HG03565 (cell line): ENCODE data around the gene RNF146.
"Not testable (repeated sequence)": the region's sequence is repeated elsewhere in the genome, so short reads cannot be mapped to it uniquely, and the experiment has no call there.

Experiments
- ATAC-seq: cut with Tn5 transposase; IDR thresholded peaks from one replicate; pipeline ENCODE4 v1.9.1; 2021; ENCODE audit warnings: mild to moderate bottlenecking, moderate library complexity; ENCODE audit not compliant: unreplicated experiment

RNF146 gene

DNA sequence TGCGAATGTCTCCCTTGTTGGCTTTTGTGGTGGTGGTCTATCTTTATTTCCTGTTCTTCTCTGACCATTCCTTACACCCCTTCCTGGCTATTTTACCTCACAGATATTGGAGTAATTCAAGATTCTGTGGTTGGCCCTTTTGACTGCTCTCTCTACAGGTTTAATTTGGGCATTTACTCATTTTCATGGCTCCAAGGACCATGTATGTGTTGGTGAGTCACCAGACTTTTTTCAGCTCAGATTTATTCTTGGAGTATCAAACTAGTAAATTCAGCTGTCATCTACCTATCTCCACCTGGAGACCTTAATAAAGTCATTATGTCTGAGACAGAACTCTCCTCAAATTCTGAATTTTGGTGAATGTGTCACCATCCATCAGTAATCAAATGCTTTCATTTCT is 15.5 kb downstream of the RNF146 start:
- ATAC-seq: no peak

DNA sequence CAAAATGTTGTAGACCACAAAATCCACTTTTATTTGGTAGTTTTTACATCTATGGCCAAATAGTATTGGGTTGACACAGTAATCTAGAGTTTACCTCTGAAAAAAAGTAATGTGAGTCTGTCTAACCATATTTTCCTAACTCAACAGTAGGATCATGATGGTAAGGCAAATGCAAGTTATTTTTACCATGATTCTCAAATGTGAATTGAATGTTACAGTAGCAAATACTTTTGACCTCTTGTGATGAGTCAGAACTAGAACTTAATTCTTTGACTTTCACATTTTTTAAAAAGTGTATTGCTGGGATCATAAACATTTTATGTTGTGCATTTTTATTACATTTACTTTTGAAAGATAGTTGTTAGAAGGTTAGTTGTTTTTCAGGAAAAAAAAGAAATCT is 22.0 kb downstream of the RNF146 start:
- ATAC-seq: no peak

DNA sequence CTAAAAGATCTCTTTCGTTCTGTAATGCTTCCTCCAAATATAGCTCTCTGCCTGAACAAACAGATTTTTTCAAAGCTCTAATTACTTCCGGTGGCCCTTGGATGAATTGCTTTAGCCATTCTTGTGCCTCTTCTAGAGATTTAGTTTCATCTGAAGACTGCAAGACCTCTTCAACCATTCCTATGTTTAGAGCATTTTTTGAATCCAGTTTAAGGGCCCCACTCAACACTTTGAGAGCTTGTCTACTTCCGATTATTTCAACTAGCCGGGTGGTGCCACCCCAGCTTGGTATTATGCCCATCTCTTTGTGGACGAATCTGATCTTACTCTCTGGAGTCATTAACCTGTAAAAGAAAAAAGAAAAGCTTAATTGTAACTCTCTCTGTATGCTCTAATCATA is 23.3 kb downstream of the RNF146 start:
- ATAC-seq: no peak

DNA sequence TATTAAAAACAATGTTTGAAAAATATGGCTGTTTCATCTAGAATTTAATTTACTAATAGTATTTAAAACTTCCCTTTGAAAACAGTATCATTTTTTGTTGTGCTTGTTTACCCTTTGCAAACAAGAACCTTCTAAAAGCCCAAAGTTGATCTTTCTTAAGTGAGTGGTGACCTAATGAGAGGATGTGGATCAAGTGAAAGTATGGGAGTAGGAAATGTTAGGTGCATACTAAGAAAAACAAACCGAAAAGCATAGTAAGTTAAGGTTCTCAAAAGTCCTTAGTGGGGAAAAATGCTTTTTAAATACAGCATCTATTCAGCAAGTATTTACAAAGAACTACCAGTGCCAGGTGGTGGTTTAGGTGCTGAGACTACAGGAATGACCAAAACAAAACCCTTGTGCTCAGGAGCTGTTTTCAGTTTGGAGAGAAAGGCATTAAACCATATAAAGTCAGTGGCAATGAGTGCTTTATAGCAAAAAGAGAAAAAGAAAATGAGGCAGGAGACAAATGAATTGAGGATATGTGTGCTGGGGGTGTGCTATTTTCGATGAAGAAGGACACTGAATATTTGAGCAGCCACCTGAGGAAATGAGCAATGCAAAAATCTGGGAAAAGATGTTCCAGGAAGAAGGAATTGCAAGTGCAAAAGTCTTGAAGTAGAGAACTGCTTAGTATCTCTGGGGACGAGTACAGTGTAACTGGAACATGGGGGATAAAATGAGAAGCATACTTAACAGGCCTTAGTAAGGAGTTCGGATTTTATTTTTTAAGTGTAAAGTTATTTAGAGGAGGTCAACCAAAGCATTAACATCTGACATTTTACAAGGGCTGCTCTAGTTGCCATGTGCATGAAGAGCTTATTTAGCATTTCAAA is 24.0 kb downstream of the RNF146 start:
- ATAC-seq: no peak

DNA sequence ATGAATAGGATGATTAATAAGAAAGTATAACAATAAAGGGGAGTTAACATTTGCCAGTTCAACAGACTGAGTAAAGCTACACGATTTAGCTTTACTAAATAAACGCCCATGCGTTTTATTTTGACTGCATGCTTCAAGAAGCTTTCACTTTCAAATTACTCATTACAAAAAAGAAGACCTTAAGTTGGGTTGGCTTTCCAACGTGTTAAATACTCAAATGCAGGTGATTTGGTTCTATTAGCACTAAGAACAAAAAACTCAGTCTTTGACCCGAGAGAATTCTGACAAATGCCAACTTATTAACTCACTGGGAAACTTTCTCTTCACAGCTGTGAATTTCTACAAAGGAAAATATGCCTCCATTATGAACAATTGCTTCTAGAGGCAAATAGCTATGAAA is 24.8 kb downstream of the RNF146 start:
- peak; percentile 86 for ATAC-seq

DNA sequence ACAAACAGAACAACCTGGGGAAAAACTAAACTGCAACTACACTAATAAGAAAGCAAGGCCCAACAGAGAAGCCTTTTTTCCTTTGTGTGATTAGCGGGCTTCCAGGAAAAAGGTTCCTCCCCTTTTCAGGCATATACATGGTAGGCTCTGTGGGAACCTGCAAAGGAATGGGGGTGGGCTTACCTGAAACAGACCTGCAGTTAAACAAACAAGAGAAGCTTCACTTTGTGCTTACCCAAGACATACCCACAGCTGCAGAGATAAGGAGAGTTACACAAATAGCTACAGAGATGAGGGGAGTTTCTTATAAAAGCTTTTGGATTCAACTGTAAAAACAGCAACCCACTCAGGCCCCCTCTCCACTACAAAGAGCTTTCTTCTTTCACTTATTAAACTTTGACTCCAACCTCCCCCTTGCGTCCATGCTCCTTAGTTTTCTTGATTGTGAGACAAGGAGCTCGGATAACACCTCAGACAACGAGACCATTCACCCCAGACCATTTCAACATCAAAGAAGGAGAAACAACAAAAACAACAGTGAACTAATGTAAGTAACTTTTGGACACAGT is 30.9 kb downstream of the RNF146 start:
- ATAC-seq: no peak

DNA sequence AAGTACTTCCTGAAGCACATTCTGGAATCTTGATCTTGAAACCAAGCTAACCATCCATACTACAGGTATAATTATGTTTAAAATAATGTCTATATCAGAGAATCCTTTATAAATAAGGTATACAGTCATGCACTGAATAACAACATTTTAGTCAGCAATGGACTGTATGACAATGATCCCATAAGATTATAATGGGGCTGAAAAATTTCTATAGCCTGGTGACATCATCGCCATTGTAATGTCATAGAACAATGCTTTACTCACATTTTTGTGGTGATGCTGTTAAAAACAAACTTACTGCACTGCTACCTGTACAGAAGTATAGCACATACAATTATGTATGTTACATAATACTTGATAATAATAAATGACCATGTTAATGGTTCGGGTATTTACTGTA is 31.8 kb downstream of the RNF146 start:
- no peak for ATAC-seq

DNA sequence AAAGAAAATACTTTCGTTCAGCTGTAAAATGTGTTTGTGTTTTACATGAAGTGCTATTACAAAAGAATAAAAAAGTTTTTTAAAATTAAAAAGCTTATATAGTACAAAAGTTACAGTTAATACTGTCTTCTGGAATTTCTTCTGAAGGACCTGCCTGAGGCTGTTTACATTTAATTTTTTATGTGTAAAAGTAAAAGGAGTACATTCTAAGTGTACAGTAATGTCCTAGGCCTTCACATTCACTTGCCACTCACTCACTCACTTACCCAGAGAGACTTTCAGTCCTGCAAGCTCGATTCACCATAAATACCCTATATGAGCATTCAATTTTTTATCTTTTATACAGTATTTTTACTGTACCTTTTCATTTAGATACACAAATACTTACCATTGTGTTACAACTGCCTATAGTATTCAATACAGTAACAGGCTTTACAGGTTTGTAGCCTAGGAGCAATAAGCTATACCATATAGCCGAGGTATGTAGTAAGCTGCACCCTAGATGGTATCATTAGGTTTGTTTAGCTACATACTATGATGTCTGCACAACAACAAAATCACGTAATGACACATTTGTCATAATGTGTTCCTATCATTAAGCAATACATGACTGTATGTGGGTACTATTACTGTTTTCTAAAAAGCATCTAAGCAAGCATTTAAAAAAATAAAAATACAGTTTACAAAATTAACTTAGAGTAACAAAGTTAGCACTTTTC is 33.0 kb downstream of the RNF146 start:
- no peak for ATAC-seq

DNA sequence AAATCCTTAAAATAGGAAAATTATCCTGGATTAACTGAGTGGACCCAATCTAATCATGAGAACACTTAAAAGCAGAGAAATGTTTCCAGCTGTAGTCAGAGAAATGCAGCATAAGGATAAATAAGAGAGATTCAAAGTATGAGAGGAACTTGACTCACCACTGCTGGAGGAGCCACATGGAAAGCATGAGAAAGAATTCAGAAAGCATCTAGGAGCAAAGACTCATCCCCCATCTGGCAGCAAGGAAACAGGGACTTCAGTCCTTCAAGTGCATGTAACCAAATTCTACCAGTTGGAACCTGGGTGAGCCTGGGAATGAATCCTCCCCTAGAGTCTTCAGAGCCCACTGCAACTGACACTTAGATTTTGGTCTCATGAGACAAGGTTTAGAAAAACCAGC is 33.7 kb downstream of the RNF146 start:
- no peak for ATAC-seq

DNA sequence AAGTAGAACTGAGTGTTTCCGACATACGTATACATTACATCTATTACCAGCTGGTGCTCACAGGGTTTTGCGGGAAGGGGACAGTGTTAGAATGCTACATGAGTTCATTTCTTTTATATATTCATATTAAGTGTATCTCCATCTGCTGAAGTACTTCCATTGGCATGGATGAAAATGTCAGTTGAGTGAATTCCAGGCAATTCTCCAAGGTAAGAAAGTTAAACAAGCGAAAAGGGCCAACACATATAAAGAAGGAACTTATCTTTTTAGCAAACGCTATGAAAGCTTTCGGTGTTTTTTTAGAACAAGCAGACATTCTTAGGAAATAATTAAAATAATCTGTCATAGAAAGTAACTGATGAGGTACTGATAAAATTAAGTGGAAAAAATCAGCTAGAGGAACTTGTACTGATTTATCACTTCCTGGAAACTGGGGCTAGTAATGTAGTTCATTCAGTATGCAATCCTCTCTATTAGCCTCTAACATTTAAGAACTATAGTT is 34.6 kb downstream of the RNF146 start:
- ATAC-seq: no peak

DNA sequence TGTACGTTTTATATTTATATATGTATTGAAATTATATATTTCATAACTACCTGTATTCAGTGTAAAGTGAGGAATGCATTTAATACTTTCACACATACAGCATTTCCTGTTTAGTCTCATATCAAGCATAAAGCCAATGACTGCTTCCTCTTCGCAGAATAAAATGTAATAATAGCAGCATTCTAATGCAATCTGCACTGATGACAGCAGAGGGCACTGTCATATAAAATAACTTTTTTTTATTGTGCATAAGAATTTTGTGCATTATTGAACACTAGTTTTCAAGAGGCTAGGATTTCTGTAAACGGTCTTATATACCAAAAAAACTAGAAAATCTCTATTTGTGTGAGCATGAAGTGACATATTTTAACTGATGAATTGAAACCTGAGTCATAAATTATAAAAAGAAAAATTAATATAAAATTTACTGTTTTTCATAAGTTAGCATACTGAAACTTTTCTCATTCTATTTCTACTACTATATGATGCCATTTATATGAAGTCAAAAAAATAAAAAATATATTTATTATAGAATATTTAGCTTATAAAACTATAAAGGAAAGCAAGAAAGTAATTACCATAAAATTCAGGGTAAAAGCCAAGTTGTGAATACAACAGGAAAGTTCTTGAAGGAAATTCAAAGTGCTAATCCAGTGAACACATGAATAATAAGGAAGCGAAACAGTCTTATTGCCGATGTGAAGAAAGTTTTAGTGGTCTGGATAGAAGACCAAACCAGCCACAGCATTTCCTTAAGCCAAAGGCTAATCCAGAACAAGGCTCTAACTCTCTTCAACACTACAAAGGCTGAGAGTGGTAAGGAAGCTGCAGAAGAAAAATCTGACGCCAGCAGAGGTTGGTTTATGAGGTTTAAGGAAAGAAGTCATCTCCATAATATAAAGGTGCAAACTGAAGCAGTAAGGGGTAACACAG is 36.3 kb downstream of the RNF146 start:
- ATAC-seq: peak; percentile 77

DNA sequence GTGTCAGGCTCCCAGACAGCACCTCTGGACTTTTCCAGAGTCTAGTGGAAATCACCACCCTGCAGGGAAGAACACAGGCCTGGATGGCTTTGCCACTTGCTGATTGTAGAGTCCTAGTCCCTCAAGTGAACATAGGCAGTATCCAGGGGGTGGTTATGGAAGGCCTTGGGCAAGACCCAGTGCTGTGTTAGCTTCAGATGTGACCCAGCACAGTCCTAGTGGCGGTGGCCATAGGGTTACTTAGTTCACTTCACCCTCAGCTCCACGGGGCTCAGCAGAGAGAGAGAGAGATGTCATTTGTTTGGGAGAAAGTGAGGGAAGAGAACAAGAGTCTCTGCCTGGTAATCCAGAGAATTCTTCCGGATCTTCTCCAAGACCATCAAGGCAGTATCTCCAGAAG is 37.3 kb downstream of the RNF146 start:
- no peak for ATAC-seq

DNA sequence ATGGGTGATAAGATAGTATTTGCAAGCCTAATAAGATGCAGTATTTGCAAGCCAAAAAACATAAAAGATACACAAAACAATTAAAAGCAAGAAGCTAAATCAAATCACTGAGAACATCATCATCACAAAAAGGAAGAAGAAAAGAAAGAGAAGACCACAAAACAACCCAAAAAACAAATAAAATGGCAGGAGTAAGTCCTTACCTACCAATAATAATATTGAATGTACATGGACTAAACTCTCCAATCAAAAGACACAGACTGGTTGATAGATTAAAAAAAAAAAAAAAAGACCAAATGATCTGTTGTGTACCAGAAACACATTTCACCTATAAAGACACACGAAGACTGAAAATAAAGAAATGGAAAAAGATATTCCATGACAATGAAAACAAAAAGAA is 39.1 kb downstream of the RNF146 start:
- ATAC-seq: no peak

DNA sequence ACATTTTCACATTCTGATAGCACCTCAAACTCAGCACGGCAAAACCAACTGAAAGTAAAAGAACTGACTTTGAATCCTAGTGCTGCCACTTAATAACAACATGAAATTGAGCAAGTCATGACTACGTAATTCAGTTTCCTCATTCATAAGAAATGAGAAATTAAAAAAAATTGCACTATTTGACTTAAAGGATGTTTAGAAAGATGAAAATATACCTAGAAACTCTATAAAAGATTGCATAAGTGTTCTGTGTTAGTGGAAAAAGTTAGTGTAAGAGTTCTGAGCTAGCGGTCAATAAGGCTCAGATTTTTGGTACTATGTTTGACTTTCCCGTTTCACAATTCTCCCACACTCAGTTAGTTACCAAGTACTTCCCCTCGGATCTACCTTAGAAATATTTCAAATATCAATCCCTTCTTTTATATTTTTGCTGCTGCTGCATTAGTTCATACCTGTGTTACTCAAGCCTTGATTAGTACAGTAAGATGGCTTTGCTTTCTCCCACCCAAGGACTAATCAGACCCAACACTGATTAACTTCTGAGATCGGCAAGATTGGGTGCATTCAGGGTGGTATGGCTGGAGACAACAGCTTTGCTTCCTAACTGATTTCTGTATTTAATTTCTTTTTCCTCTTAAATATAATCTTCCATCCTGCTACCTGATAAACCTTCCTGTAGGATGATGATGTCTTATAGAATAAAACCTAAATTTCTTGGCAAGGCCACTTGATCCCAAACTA is 50.9 kb downstream of the RNF146 start:
- ATAC-seq: no peak

DNA sequence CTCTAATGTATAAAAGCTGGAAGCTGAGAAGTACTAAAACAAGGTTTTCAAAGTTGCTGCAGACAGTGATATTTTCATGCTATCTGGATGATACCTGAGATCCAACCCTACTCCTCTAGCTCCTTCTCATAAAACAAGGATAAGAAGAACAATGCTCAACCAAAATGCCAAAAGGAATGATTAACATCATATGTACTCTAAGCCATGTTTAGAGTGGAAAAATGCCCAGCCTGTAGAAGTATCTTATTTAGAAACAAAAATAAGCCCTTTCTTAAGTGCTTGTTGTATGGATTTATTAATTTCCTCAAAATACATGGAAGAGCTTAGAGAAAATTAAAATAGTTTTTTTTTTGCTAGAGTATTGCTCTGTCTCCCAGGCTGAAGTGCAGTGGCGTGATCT is 53.0 kb downstream of the RNF146 start:
- no peak for ATAC-seq

DNA sequence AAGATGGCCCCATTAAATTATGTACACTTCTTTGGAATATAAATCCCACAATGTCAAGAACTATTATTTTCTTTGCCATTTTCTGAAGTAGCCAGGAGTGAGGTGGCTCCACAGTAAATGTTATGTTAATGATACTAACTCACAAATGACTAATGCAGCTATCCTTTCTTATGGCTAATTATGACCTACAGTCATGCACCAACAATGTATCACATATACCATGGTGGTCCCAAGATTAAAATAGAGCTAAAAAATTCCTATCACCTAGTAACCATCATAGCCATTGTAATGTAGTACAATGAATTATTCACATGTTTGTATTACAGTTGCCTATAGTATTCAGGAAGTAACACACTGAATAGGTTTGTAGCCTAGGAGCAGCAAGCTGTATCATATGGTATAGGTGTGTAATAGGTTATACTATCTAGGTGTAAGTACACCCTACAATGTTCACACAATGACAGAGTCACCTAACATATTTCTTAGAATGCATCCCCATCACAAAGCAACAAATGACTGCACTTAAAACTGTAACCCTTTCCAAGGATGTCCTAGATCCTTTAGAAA is 61.5 kb downstream of the RNF146 start:
- no peak for ATAC-seq

DNA sequence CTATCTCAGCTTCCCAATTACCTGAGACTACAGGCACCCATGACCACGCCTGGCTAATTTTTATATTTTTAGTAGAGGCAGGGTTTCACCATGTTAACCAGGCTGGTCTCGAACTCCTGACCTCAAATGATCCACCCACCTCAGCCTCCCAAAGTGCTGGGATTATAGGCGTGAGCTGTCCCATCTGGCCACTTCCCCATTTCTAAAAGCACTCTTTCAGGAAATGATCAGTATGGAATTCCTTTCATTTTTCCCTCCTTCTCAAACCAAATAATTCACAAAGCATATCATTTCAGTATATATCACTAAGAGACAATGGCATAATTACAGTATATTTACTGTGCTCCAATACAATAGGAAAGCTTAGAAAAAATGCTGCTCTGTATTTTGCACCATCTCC is 64.6 kb downstream of the RNF146 start:
- not testable (repeated sequence) for ATAC-seq

DNA sequence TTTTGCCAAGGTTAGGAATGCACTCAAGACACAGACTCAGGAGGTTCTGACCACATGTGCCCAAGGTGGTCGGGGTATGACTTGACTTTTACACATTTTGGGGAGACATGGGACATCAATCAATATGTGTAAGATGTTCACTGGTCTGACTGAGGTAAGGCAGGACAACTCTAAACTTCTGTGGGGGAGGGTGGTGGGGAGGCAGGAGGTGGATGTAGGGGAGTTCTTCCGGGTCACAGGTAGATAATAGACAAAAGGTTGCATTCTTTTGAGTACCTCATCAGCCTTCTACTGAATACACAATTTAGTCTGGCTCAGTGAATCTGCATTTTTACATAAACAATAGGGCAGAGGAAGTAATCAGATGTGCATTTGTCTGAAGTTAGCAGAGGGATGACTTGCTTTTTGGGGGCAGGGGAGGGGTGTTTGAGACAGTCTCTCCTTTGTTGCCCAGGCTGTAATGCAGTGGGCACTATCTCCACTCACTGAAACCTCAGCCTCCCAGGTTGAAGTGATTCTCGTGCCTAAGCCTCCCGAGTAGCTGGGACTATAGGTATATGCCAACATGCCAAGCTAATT is 65.8 kb downstream of the RNF146 start:
- no peak for ATAC-seq
